H1 (cell line): ENCODE data around the gene ADAMTS8. TPM values are rescaled to one million over a fixed set of nuclear protein-coding genes. Genes with fewer than 3 reads are reported as not detected.

Experiments used
- CTCF ChIA-PET: fragments of 300-600 bp; sonication (Branson Sonifier 250); formaldehyde crosslinking; loops from one replicate; lab custom pipeline; 2021; ENCODE audit not compliant: partially characterized antibody; lab: Charles Lee
- POLR2A ChIA-PET: fragments of 300-600 bp; sonication (Branson Sonifier 250); formaldehyde crosslinking; loops from one replicate; lab custom pipeline; 2021; ENCODE audit warnings: inconsistent platforms; ENCODE audit not compliant: partially characterized antibody; lab: Charles Lee
- DNase-seq, 2 experiments: peaks; one replicate each; pipeline versions ENCODE4 v3.0.0 to v3.0.0-alpha.2; 2010 to 2022; ENCODE audit warnings: low spot score in 2 of 2, low read depth in 1 of 2, mixed read lengths in 1 of 2
- FAIRE-seq: peaks from 2 replicates; lab custom pipeline; 2011; peaks lifted over from hg19 to GRCh38; lab: Jason Lieb, UNC
- H2AFZ ChIP-seq: 2 replicates; pipeline ENCODE4 v1.8.1; 2012; ENCODE audit warnings: low read length, inconsistent platforms
- H2AK5ac ChIP-seq: 2 replicates; pipeline ENCODE4 v1.6.1; 2013; ENCODE audit warnings: low read depth, low read length
- H2BK120ac ChIP-seq: replicated peaks from 2 replicates; pipeline ENCODE3; 2013; ENCODE audit warnings: low read depth, low read length, inconsistent platforms
- H2BK12ac ChIP-seq: 2 replicates; pipeline ENCODE4 v1.6.1; 2013; ENCODE audit warnings: low read depth, low read length
- H2BK15ac ChIP-seq: 2 replicates; pipeline ENCODE4 v1.6.1; 2013; ENCODE audit warnings: low read length
- H2BK20ac ChIP-seq: 2 replicates; pipeline ENCODE4 v1.6.1; 2013; ENCODE audit warnings: low read length
- H2BK5ac ChIP-seq: 2 replicates; pipeline ENCODE4 v1.6.1; 2013; ENCODE audit warnings: low read depth, low read length
- H3K14ac ChIP-seq: 2 replicates; pipeline ENCODE4 v1.6.1; 2013; ENCODE audit warnings: inconsistent platforms; ENCODE audit not compliant: insufficient read length
- H3K18ac ChIP-seq: 2 replicates; pipeline ENCODE4 v1.6.1; 2013; ENCODE audit warnings: low read length; ENCODE audit errors: extremely low read depth
- H3K23ac ChIP-seq: 2 replicates; pipeline ENCODE4 v1.6.1; 2013; ENCODE audit warnings: inconsistent platforms; ENCODE audit not compliant: insufficient read length
- H3K23me2 ChIP-seq: 2 replicates; pipeline ENCODE4 v1.6.1; 2013; ENCODE audit warnings: low read depth, low read length
- H3K27ac ChIP-seq: 2 replicates; pipeline ENCODE4 v1.6.1; 2011; ENCODE audit warnings: low read depth, low read length, inconsistent platforms
- H3K27me3 ChIP-seq, 4 experiments: replicated peaks in 1 of 4; 1 replicate in 1 of 4; 2 replicates in 3 of 4; pipeline versions ENCODE4 v1.6.1 to v1.8.1; 2011 to 2013; ENCODE audit warnings: low read length in 3 of 4, mild to moderate bottlenecking in 3 of 4, inconsistent platforms in 2 of 4, mixed read lengths in 2 of 4, moderate library complexity in 1 of 4; ENCODE audit not compliant: control insufficient read depth in 3 of 4, insufficient read depth in 3 of 4; ENCODE audit errors: extremely low read depth in 1 of 4
- H3K36me3 ChIP-seq, 4 experiments: 2 replicates each; pipeline versions ENCODE4 v1.6.1 to v1.8.1; 2011 to 2013; ENCODE audit warnings: mild to moderate bottlenecking in 4 of 4, low read length in 3 of 4, moderate library complexity in 2 of 4, control low read depth in 1 of 4, inconsistent platforms in 1 of 4; ENCODE audit not compliant: insufficient read depth in 4 of 4, control insufficient read depth in 2 of 4
- H3K4ac ChIP-seq: replicated peaks from 2 replicates; pipeline ENCODE3; 2013; ENCODE audit warnings: low read length, low read depth, mixed read lengths, inconsistent platforms; ENCODE audit not compliant: insufficient read length
- H3K4me1 ChIP-seq, 4 experiments: replicated peaks in 1 of 4; 1 replicate in 1 of 4; 2 replicates in 3 of 4; pipeline versions ENCODE4 v1.6.1 to v1.8.1; 2011 to 2013; ENCODE audit warnings: low read length in 3 of 4, inconsistent platforms in 2 of 4, mixed read lengths in 1 of 4; ENCODE audit not compliant: insufficient read depth in 4 of 4, control insufficient read depth in 3 of 4
- H3K4me2 ChIP-seq, 2 experiments: 2 replicates each; pipeline versions ENCODE4 v1.6.1 to v1.8.1; 2011 to 2013; ENCODE audit warnings: low read depth in 2 of 2, low read length in 2 of 2, control low read depth in 1 of 2, inconsistent platforms in 1 of 2, mild to moderate bottlenecking in 1 of 2; ENCODE audit not compliant: insufficient read depth in 1 of 2
- H3K4me3 ChIP-seq, 4 experiments: fragments of 200-600, 300-600 bp in 1 of 4; sonication (generic), shearing (Covaris generic), sonication (Bioruptor Twin) in 1 of 4; 2 replicates each; pipeline versions ENCODE4 v1.5.1 to v1.8.1; 2011 to 2016; ENCODE audit warnings: low read length in 4 of 4, low read depth in 3 of 4, control low read depth in 2 of 4, inconsistent platforms in 2 of 4, mild to moderate bottlenecking in 2 of 4, mixed read lengths in 1 of 4, moderate library complexity in 1 of 4; ENCODE audit not compliant: insufficient read depth in 2 of 4; ENCODE audit errors: extremely low read depth in 1 of 4
- H3K56ac ChIP-seq: replicated peaks from 2 replicates; pipeline ENCODE3; 2013; ENCODE audit warnings: low read depth, mild to moderate bottlenecking, mixed read lengths, low read length, inconsistent platforms; ENCODE audit not compliant: insufficient read length
- H3K79me1 ChIP-seq: 2 replicates; pipeline ENCODE4 v1.6.1; 2013; ENCODE audit warnings: low read depth, low read length, control low read depth
- H3K79me2 ChIP-seq, 2 experiments: 2 replicates each; pipeline versions ENCODE4 v1.6.1 to v1.8.1; 2012 to 2013; ENCODE audit warnings: low read length in 2 of 2, mild to moderate bottlenecking in 2 of 2, inconsistent platforms in 1 of 2; ENCODE audit not compliant: insufficient read depth in 2 of 2, control insufficient read depth in 1 of 2
- H3K9ac ChIP-seq, 4 experiments: replicated peaks in 1 of 4; 1 replicate in 1 of 4; 2 replicates in 3 of 4; pipeline versions ENCODE4 v1.6.1 to v1.8.1; 2011 to 2013; ENCODE audit warnings: low read depth in 3 of 4, low read length in 3 of 4, control low read depth in 2 of 4, mild to moderate bottlenecking in 2 of 4, moderate library complexity in 2 of 4, inconsistent platforms in 1 of 4; ENCODE audit errors: extremely low read depth in 1 of 4
- H3K9me3 ChIP-seq, 2 experiments: 2 replicates each; pipeline versions ENCODE4 v1.6.1 to v1.8.1; 2012 to 2013; ENCODE audit warnings: mild to moderate bottlenecking in 2 of 2, moderate library complexity in 2 of 2, control low read depth in 1 of 2, inconsistent platforms in 1 of 2, low read depth in 1 of 2, low read length in 1 of 2, mixed read lengths in 1 of 2; ENCODE audit not compliant: insufficient read depth in 2 of 2
- H4K20me1 ChIP-seq, 2 experiments: replicated peaks in 1 of 2; 2 replicates each; pipeline versions ENCODE3 to v1.8.1; 2011 to 2013; ENCODE audit warnings: inconsistent platforms in 2 of 2, low read length in 2 of 2, mild to moderate bottlenecking in 1 of 2; ENCODE audit not compliant: insufficient read depth in 2 of 2, control insufficient read depth in 1 of 2
- H4K5ac ChIP-seq: 2 replicates; pipeline ENCODE4 v1.6.1; 2013; ENCODE audit warnings: low read length, low read depth, mixed read lengths, inconsistent platforms; ENCODE audit not compliant: insufficient read length
- H4K8ac ChIP-seq: 2 replicates; pipeline ENCODE4 v1.8.0; 2013; ENCODE audit warnings: mild to moderate bottlenecking, moderate library complexity, low read length, inconsistent platforms; ENCODE audit not compliant: insufficient read depth; ENCODE audit errors: extremely low read depth
- H4K91ac ChIP-seq: replicated peaks from 2 replicates; pipeline ENCODE3; 2013; ENCODE audit warnings: low read length, mixed read lengths, inconsistent platforms; ENCODE audit not compliant: insufficient read length
- ASH2L ChIP-seq: fragments of 200-600, 300-600 bp; sonication (generic); IDR thresholded peaks from one replicate; pipeline ENCODE4 v1.7.1; 2017; ENCODE audit warnings: low read length
- CBX5 ChIP-seq: fragments of 300-800, 300-1000 bp; sonication (generic); IDR thresholded peaks from 2 replicates; pipeline ENCODE4 v1.7.1; 2016; ENCODE audit warnings: antibody characterized with exemption, low read length, low read depth
- HDAC2 ChIP-seq, 2 experiments: fragments of 300-600 bp in 1 of 2; sonication (generic) in 1 of 2; IDR thresholded peaks; 2 replicates each; pipeline ENCODE4 v1.6.1; 2011 to 2012; ENCODE audit warnings: low read depth in 2 of 2, low read length in 2 of 2, mild to moderate bottlenecking in 2 of 2, moderate library complexity in 2 of 2, borderline replicate concordance in 1 of 2, inconsistent platforms in 1 of 2
- KDM1A ChIP-seq: fragments of 200-600, 300-600 bp; sonication (generic); IDR thresholded peaks from 2 replicates; pipeline ENCODE4 v1.7.1; 2016; ENCODE audit warnings: mild to moderate bottlenecking, low read length, borderline replicate concordance
- POLR2AphosphoS5 ChIP-seq: IDR thresholded peaks from 2 replicates; pipeline ENCODE4 v1.6.1; 2011; ENCODE audit warnings: low read depth, low read length
- RFX5 ChIP-seq: IDR thresholded peaks from 2 replicates; pipeline ENCODE4 v1.6.1; 2011; ENCODE audit warnings: low read depth, low read length, improper control_type of control experiment, borderline replicate concordance
- TAF1 ChIP-seq: IDR thresholded peaks from 2 replicates; pipeline ENCODE4 v1.6.1; 2011; ENCODE audit warnings: mild to moderate bottlenecking, low read depth, low read length
- YY1 ChIP-seq: IDR thresholded peaks from 2 replicates; pipeline ENCODE4 v1.6.1; 2011; ENCODE audit warnings: low read depth, mild to moderate bottlenecking, low read length
- WGBS, 2 experiments: shearing (Covaris generic) in 1 of 2; methylation state at CpG; one replicate each; pipeline versions ENCODE4 v1.1.6 to v1.1.7; 2013 to 2015; ENCODE audit warnings: low lambda C conversion rate in 2 of 2, mixed read lengths in 2 of 2, inconsistent platforms in 1 of 2, low coverage in 1 of 2, missing lambda C conversion rate in 1 of 2; ENCODE audit not compliant: insufficient replicate concordance in 2 of 2, insufficient coverage in 1 of 2, insufficient read length in 1 of 2; ENCODE audit errors: extremely low coverage in 1 of 2, missing lambda C conversion rate in 1 of 2; 5-methylcytosine and 5-hydroxymethylcytosine counted together
- polyA plus RNA-seq, 7 experiments: library from polyadenylated mRNA; depleted of rRNA in 3 of 7; stranded (reverse) in 5 of 7; unstranded in 2 of 7; fragments of >200 nt in 5 of 7; fragments of 200-250 nt in 2 of 7; gene quantifications; 1 replicate in 5 of 7; 2 replicates in 1 of 7; 4 replicates in 1 of 7; pipeline versions ENCODE4 v1.2.1 to v1.2.3, GENCODE V29; 2011 to 2013; ENCODE audit warnings: missing spikeins in 2 of 7, mixed read lengths in 2 of 7
- total RNA-seq: library from RNA; stranded (reverse); fragmentation: NEBNext Ultra II Directional; extraction: Animal tissue kit (Norgen Biotek cat#: 25700); gene quantifications from 2 replicates; pipeline ENCODE4 v1.2.1, GENCODE V29; 2021

Gene ADAMTS8
- total and polyA plus RNA-seq, 2 of the 8 experiments (the other 6 are each of a cell fraction or from before 2014, with no cell fraction given): 9.3 to 16.6 TPM

GRCh38 chr11:130402570-130402969, 25.8 kb downstream of the ADAMTS8 start:
- POLR2A ChIA-PET: interaction anchor here (1.4 to 2.8 kb wide), 2 partner anchors 11 to 19 kb away, joined by 4 to 18 read pairs; no protein-coding TSS in a partner anchor

More at GRCh38 chr11:130402570-130402969, 25.8 kb downstream of the ADAMTS8 start:
- Histone ChIP-seq H3K9me3 (no peaks in the 10 kb centered on the region), H3K27me3 (no peaks in the 10 kb centered on the region; a peak in 1 of 7 replicates), H3K18ac (peak overlapping the region; percentile 35; the same call in 1 of the 2 replicates), H3K36me3 (0 out of 8 replicates have a peak, but pooled peaks cover 0 to 3% (median under 1%) of the 10 kb centered on the region in 4 experiments), H3K4me1 (peaks cover 9 to 24% (median 13%) of the 10 kb centered on the region in 4 experiments), H2BK120ac (peak overlapping the region; percentile 54), H2BK20ac (peak overlapping the region; percentile 99), H3K14ac (no peak overlapping the region), H3K4me2 (no peak overlapping the region), H3K4ac (no peak overlapping the region), H3K79me2 (no peaks in the 10 kb centered on the region), H2BK5ac (peak overlapping the region; percentile 86; the same call in 1 of the 2 replicates), H3K4me3 (no peak overlapping the region), H4K91ac (peak overlapping the region; percentile 67), H3K23me2 (no peaks in the 10 kb centered on the region), H3K56ac (no peak overlapping the region), H4K5ac (no peak overlapping the region), H3K9ac (no peak overlapping the region), H3K23ac (no peak overlapping the region), H2AFZ (no peak overlapping the region), H3K79me1 (no peaks in the 10 kb centered on the region), H2AK5ac (no peak overlapping the region), H4K20me1 (no peaks in the 10 kb centered on the region), H2BK15ac (no peak overlapping the region), H2BK12ac (peak overlapping the region; percentile 97; the same call in 1 of the 2 replicates), H3K27ac (no peak overlapping the region), H4K8ac (no peak overlapping the region)
- FAIRE-seq (no peak), DNase-seq (no peak)
- no peak for TF ChIP-seq KDM1A
- TF ChIP-seq YY1: no peak
- no peak for TF ChIP-seq TAF1
- TF ChIP-seq HDAC2 (IDR thresholded peaks at IDR 0.05; ENCODE audit: borderline replicate concordance in 1 of 2, low read depth in 2 of 2, low read length in 2 of 2): no peak
- no peak for TF ChIP-seq CBX5
- no peak for TF ChIP-seq RFX5
- no peak for TF ChIP-seq POLR2AphosphoS5
- no peak for TF ChIP-seq ASH2L
- WGBS, 2 experiments: 87% methylated on average over 2 of the region's 2 CpGs; no CpG with 5 or more reads in 1 of the 2 experiments
- CTCF ChIA-PET: interaction anchor here (1.0 to 3.2 kb wide), 3 partner anchors 12 to 29 kb away, joined by 3 to 9 read pairs (median 9); no protein-coding TSS in a partner anchor
